Measurements from ENCODE around the gene GPX2.

GRCh38 chr14:64938972-64939816, 3.4 kb downstream of the GPX2 start:
- no peak for TF ChIP-seq NFE2L2 (IDR thresholded peaks at IDR 0.05; ENCODE audit: low read depth, low read length)
- no peak for TF ChIP-seq FOS (IDR thresholded peaks at IDR 0.05; ENCODE audit: low read depth, low read length)
- no peak for TF ChIP-seq POLR2A (IDR thresholded peaks at IDR 0.05; ENCODE audit: low read depth, low read length)
- TF ChIP-seq CTCF (conservative IDR thresholded peaks at IDR 0.05; ENCODE audit: low read depth, low read length): no peak
- TF ChIP-seq USF2 (IDR thresholded peaks at IDR 0.05; ENCODE audit: low read depth, low read length): no peak
- TF ChIP-seq CEBPB (IDR thresholded peaks at IDR 0.05; ENCODE audit: low read depth, low read length): no peak
- TF ChIP-seq RFX5 (IDR thresholded peaks at IDR 0.05; ENCODE audit: low read depth, low read length): no peak
- TF ChIP-seq RCOR1 (IDR thresholded peaks at IDR 0.05; ENCODE audit: insufficient replicate concordance, low read length): no peak
- no peak for TF ChIP-seq BHLHE40 (IDR thresholded peaks at IDR 0.05; ENCODE audit: low read depth, low read length)
- no peak for TF ChIP-seq SMC3 (IDR thresholded peaks at IDR 0.05; ENCODE audit: low read depth, low read length)
- TF ChIP-seq RAD21 (IDR thresholded peaks at IDR 0.05; ENCODE audit: low read length): no peak
- no peak for TF ChIP-seq MAFK (IDR thresholded peaks at IDR 0.05; ENCODE audit: low read depth, low read length)
- TF ChIP-seq CHD1 (IDR thresholded peaks at IDR 0.05; ENCODE audit: low read depth, low read length): no peak
- TF ChIP-seq, protein P1, sequence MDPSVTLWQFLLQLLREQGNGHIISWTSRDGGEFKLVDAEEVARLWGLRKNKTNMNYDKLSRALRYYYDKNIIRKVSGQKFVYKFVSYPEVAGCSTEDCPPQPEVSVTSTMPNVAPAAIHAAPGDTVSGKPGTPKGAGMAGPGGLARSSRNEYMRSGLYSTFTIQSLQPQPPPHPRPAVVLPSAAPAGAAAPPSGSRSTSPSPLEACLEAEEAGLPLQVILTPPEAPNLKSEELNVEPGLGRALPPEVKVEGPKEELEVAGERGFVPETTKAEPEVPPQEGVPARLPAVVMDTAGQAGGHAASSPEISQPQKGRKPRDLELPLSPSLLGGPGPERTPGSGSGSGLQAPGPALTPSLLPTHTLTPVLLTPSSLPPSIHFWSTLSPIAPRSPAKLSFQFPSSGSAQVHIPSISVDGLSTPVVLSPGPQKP (IDR thresholded peaks at IDR 0.05; ENCODE audit: borderline replicate concordance, low read depth, low read length): no peak
